H1 (cell line): Measurements from ENCODE around the gene AGAP1. TPM values are rescaled to one million over a fixed set of nuclear protein-coding genes. Genes with fewer than 3 reads are reported as not detected.

Source experiments
- CTCF ChIA-PET: fragments of 300-600 bp; sonication (Branson Sonifier 250); formaldehyde crosslinking; loops from one replicate; lab custom pipeline; 2021; ENCODE audit not compliant: partially characterized antibody; lab: Charles Lee
- POLR2A ChIA-PET: fragments of 300-600 bp; sonication (Branson Sonifier 250); formaldehyde crosslinking; loops from one replicate; lab custom pipeline; 2021; ENCODE audit warnings: inconsistent platforms; ENCODE audit not compliant: partially characterized antibody; lab: Charles Lee
- DNase-seq, 2 experiments: peaks; one replicate each; pipeline versions ENCODE4 v3.0.0 to v3.0.0-alpha.2; 2010 to 2022; ENCODE audit warnings: low spot score in 2 of 2, low read depth in 1 of 2, mixed read lengths in 1 of 2
- FAIRE-seq: peaks from 2 replicates; lab custom pipeline; 2011; peaks lifted over from hg19 to GRCh38; lab: Jason Lieb, UNC
- H2AFZ ChIP-seq: 2 replicates; pipeline ENCODE4 v1.8.1; 2012; ENCODE audit warnings: low read length, inconsistent platforms
- H2AK5ac ChIP-seq: 2 replicates; pipeline ENCODE4 v1.6.1; 2013; ENCODE audit warnings: low read depth, low read length
- H2BK120ac ChIP-seq: replicated peaks from 2 replicates; pipeline ENCODE3; 2013; ENCODE audit warnings: low read depth, low read length, inconsistent platforms
- H2BK12ac ChIP-seq: 2 replicates; pipeline ENCODE4 v1.6.1; 2013; ENCODE audit warnings: low read depth, low read length
- H2BK15ac ChIP-seq: 2 replicates; pipeline ENCODE4 v1.6.1; 2013; ENCODE audit warnings: low read length
- H2BK20ac ChIP-seq: 2 replicates; pipeline ENCODE4 v1.6.1; 2013; ENCODE audit warnings: low read length
- H2BK5ac ChIP-seq: 2 replicates; pipeline ENCODE4 v1.6.1; 2013; ENCODE audit warnings: low read depth, low read length
- H3K14ac ChIP-seq: 2 replicates; pipeline ENCODE4 v1.6.1; 2013; ENCODE audit warnings: inconsistent platforms; ENCODE audit not compliant: insufficient read length
- H3K18ac ChIP-seq: 2 replicates; pipeline ENCODE4 v1.6.1; 2013; ENCODE audit warnings: low read length; ENCODE audit errors: extremely low read depth
- H3K23ac ChIP-seq: 2 replicates; pipeline ENCODE4 v1.6.1; 2013; ENCODE audit warnings: inconsistent platforms; ENCODE audit not compliant: insufficient read length
- H3K23me2 ChIP-seq: 2 replicates; pipeline ENCODE4 v1.6.1; 2013; ENCODE audit warnings: low read depth, low read length
- H3K27ac ChIP-seq: 2 replicates; pipeline ENCODE4 v1.6.1; 2011; ENCODE audit warnings: low read depth, low read length, inconsistent platforms
- H3K27me3 ChIP-seq, 4 experiments: replicated peaks in 1 of 4; 1 replicate in 1 of 4; 2 replicates in 3 of 4; pipeline versions ENCODE4 v1.6.1 to v1.8.1; 2011 to 2013; ENCODE audit warnings: low read length in 3 of 4, mild to moderate bottlenecking in 3 of 4, inconsistent platforms in 2 of 4, mixed read lengths in 2 of 4, moderate library complexity in 1 of 4; ENCODE audit not compliant: control insufficient read depth in 3 of 4, insufficient read depth in 3 of 4; ENCODE audit errors: extremely low read depth in 1 of 4
- H3K36me3 ChIP-seq, 4 experiments: 2 replicates each; pipeline versions ENCODE4 v1.6.1 to v1.8.1; 2011 to 2013; ENCODE audit warnings: mild to moderate bottlenecking in 4 of 4, low read length in 3 of 4, moderate library complexity in 2 of 4, control low read depth in 1 of 4, inconsistent platforms in 1 of 4; ENCODE audit not compliant: insufficient read depth in 4 of 4, control insufficient read depth in 2 of 4
- H3K4ac ChIP-seq: replicated peaks from 2 replicates; pipeline ENCODE3; 2013; ENCODE audit warnings: low read length, low read depth, mixed read lengths, inconsistent platforms; ENCODE audit not compliant: insufficient read length
- H3K4me1 ChIP-seq, 4 experiments: replicated peaks in 1 of 4; 1 replicate in 1 of 4; 2 replicates in 3 of 4; pipeline versions ENCODE4 v1.6.1 to v1.8.1; 2011 to 2013; ENCODE audit warnings: low read length in 3 of 4, inconsistent platforms in 2 of 4, mixed read lengths in 1 of 4; ENCODE audit not compliant: insufficient read depth in 4 of 4, control insufficient read depth in 3 of 4
- H3K4me2 ChIP-seq, 2 experiments: 2 replicates each; pipeline versions ENCODE4 v1.6.1 to v1.8.1; 2011 to 2013; ENCODE audit warnings: low read depth in 2 of 2, low read length in 2 of 2, control low read depth in 1 of 2, inconsistent platforms in 1 of 2, mild to moderate bottlenecking in 1 of 2; ENCODE audit not compliant: insufficient read depth in 1 of 2
- H3K4me3 ChIP-seq, 4 experiments: fragments of 200-600, 300-600 bp in 1 of 4; sonication (generic), shearing (Covaris generic), sonication (Bioruptor Twin) in 1 of 4; 2 replicates each; pipeline versions ENCODE4 v1.5.1 to v1.8.1; 2011 to 2016; ENCODE audit warnings: low read length in 4 of 4, low read depth in 3 of 4, control low read depth in 2 of 4, inconsistent platforms in 2 of 4, mild to moderate bottlenecking in 2 of 4, mixed read lengths in 1 of 4, moderate library complexity in 1 of 4; ENCODE audit not compliant: insufficient read depth in 2 of 4; ENCODE audit errors: extremely low read depth in 1 of 4
- H3K56ac ChIP-seq: replicated peaks from 2 replicates; pipeline ENCODE3; 2013; ENCODE audit warnings: low read depth, mild to moderate bottlenecking, mixed read lengths, low read length, inconsistent platforms; ENCODE audit not compliant: insufficient read length
- H3K79me1 ChIP-seq: 2 replicates; pipeline ENCODE4 v1.6.1; 2013; ENCODE audit warnings: low read depth, low read length, control low read depth
- H3K79me2 ChIP-seq, 2 experiments: 2 replicates each; pipeline versions ENCODE4 v1.6.1 to v1.8.1; 2012 to 2013; ENCODE audit warnings: low read length in 2 of 2, mild to moderate bottlenecking in 2 of 2, inconsistent platforms in 1 of 2; ENCODE audit not compliant: insufficient read depth in 2 of 2, control insufficient read depth in 1 of 2
- H3K9ac ChIP-seq, 4 experiments: replicated peaks in 1 of 4; 1 replicate in 1 of 4; 2 replicates in 3 of 4; pipeline versions ENCODE4 v1.6.1 to v1.8.1; 2011 to 2013; ENCODE audit warnings: low read depth in 3 of 4, low read length in 3 of 4, control low read depth in 2 of 4, mild to moderate bottlenecking in 2 of 4, moderate library complexity in 2 of 4, inconsistent platforms in 1 of 4; ENCODE audit errors: extremely low read depth in 1 of 4
- H3K9me3 ChIP-seq, 2 experiments: 2 replicates each; pipeline versions ENCODE4 v1.6.1 to v1.8.1; 2012 to 2013; ENCODE audit warnings: mild to moderate bottlenecking in 2 of 2, moderate library complexity in 2 of 2, control low read depth in 1 of 2, inconsistent platforms in 1 of 2, low read depth in 1 of 2, low read length in 1 of 2, mixed read lengths in 1 of 2; ENCODE audit not compliant: insufficient read depth in 2 of 2
- H4K20me1 ChIP-seq, 2 experiments: replicated peaks in 1 of 2; 2 replicates each; pipeline versions ENCODE3 to v1.8.1; 2011 to 2013; ENCODE audit warnings: inconsistent platforms in 2 of 2, low read length in 2 of 2, mild to moderate bottlenecking in 1 of 2; ENCODE audit not compliant: insufficient read depth in 2 of 2, control insufficient read depth in 1 of 2
- H4K5ac ChIP-seq: 2 replicates; pipeline ENCODE4 v1.6.1; 2013; ENCODE audit warnings: low read length, low read depth, mixed read lengths, inconsistent platforms; ENCODE audit not compliant: insufficient read length
- H4K8ac ChIP-seq: 2 replicates; pipeline ENCODE4 v1.8.0; 2013; ENCODE audit warnings: mild to moderate bottlenecking, moderate library complexity, low read length, inconsistent platforms; ENCODE audit not compliant: insufficient read depth; ENCODE audit errors: extremely low read depth
- H4K91ac ChIP-seq: replicated peaks from 2 replicates; pipeline ENCODE3; 2013; ENCODE audit warnings: low read length, mixed read lengths, inconsistent platforms; ENCODE audit not compliant: insufficient read length
- CEBPB ChIP-seq: IDR thresholded peaks from 2 replicates; pipeline ENCODE4 v1.6.1; 2012; ENCODE audit warnings: low read depth, low read length
- JUN ChIP-seq: IDR thresholded peaks from 2 replicates; pipeline ENCODE4 v1.6.1; 2011; ENCODE audit warnings: low read depth, mild to moderate bottlenecking, improper control_type of control experiment, low read length
- KDM5A ChIP-seq: fragments of 200-600 bp; IDR thresholded peaks from 2 replicates; pipeline ENCODE4 v1.7.1; 2012; ENCODE audit warnings: mild to moderate bottlenecking, low read length, inconsistent platforms, mixed read lengths
- POLR2AphosphoS5 ChIP-seq: IDR thresholded peaks from 2 replicates; pipeline ENCODE4 v1.6.1; 2011; ENCODE audit warnings: low read depth, low read length
- POU5F1 ChIP-seq: IDR thresholded peaks from 2 replicates; pipeline ENCODE4 v1.6.1; 2011; ENCODE audit warnings: low read depth, mild to moderate bottlenecking, low read length, moderate library complexity
- RNF2 ChIP-seq: fragments of 200-900, 300-1000 bp; sonication (generic); IDR thresholded peaks from 2 replicates; pipeline ENCODE4 v1.7.1; 2016; ENCODE audit warnings: borderline replicate concordance, low read depth, mild to moderate bottlenecking, antibody characterized with exemption, low read length; ENCODE audit not compliant: poor library complexity, severe bottlenecking; ENCODE audit errors: missing control alignments
- RXRA ChIP-seq: IDR thresholded peaks from 2 replicates; pipeline ENCODE4 v1.6.1; 2011; ENCODE audit warnings: low read depth, mild to moderate bottlenecking, low read length, moderate library complexity; ENCODE audit not compliant: insufficient read depth
- SIRT6 ChIP-seq: IDR thresholded peaks from one replicate; pipeline ENCODE4 v1.7.1; 2012; ENCODE audit warnings: low read length, inconsistent platforms
- WGBS, 2 experiments: shearing (Covaris generic) in 1 of 2; methylation state at CpG; one replicate each; pipeline versions ENCODE4 v1.1.6 to v1.1.7; 2013 to 2015; ENCODE audit warnings: low lambda C conversion rate in 2 of 2, mixed read lengths in 2 of 2, inconsistent platforms in 1 of 2, low coverage in 1 of 2, missing lambda C conversion rate in 1 of 2; ENCODE audit not compliant: insufficient replicate concordance in 2 of 2, insufficient coverage in 1 of 2, insufficient read length in 1 of 2; ENCODE audit errors: extremely low coverage in 1 of 2, missing lambda C conversion rate in 1 of 2; 5-methylcytosine and 5-hydroxymethylcytosine counted together
- polyA plus RNA-seq, 7 experiments: library from polyadenylated mRNA; depleted of rRNA in 3 of 7; stranded (reverse) in 5 of 7; unstranded in 2 of 7; fragments of >200 nt in 5 of 7; fragments of 200-250 nt in 2 of 7; gene quantifications; 1 replicate in 5 of 7; 2 replicates in 1 of 7; 4 replicates in 1 of 7; pipeline versions ENCODE4 v1.2.1 to v1.2.3, GENCODE V29; 2011 to 2013; ENCODE audit warnings: missing spikeins in 2 of 7, mixed read lengths in 2 of 7
- total RNA-seq: library from RNA; stranded (reverse); fragmentation: NEBNext Ultra II Directional; extraction: Animal tissue kit (Norgen Biotek cat#: 25700); gene quantifications from 2 replicates; pipeline ENCODE4 v1.2.1, GENCODE V29; 2021
- TF ChIP-seq, protein P1 (sequence below): IDR thresholded peaks from 2 replicates; pipeline ENCODE4 v1.6.1; 2011; ENCODE audit warnings: low read depth, mild to moderate bottlenecking, low read length; ENCODE audit not compliant: insufficient read depth
- TF ChIP-seq, protein P2 (sequence below): IDR thresholded peaks from 2 replicates; pipeline ENCODE4 v1.6.1; 2012; ENCODE audit warnings: low read length, inconsistent platforms
- TF ChIP-seq, protein P3 (sequence below): IDR thresholded peaks from 2 replicates; pipeline ENCODE4 v1.6.1; 2012; ENCODE audit warnings: inconsistent platforms

Gene AGAP1
- total and polyA plus RNA-seq, 2 of the 8 experiments (the other 6 are each of a cell fraction or from before 2014, with no cell fraction given), result 18.1 to 39.4 TPM

DNA sequence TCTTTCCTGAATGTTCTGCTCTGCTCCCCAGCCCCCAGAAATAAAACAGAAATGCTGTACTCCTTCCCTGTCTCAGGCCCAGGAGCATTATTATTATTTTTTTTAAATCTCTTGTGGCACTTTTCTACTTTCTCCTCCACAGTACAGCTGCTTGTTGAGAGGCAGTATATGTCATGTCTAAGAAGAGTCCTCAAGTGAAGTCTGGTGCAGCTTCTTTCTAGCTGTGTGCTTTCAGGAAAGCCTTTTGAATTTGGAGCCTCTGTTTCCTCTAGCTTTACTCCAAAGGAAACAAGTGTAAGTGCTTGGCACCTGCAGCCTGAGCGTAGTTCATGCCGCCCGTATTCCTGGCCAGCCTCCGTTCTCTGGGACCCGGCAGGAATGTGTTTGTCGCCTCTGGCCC is 22.4 kb downstream of the AGAP1 start:
- DNase-seq (no peak), FAIRE-seq (no peak)
- H3K27ac ChIP-seq, result no peak overlapping the region
- H2AFZ ChIP-seq, result no peak overlapping the region
- no peak overlapping the region for H3K4ac ChIP-seq
- H2BK5ac ChIP-seq, result no peak overlapping the region
- no peak overlapping the region for H3K56ac ChIP-seq
- no peak overlapping the region for H3K4me2 ChIP-seq
- POLR2A ChIA-PET, result interaction anchor here (0.9 to 1.3 kb wide), 2 partner anchors 16 to 18 kb away, joined by 3 to 4 read pairs; no protein-coding TSS in a partner anchor
- no peak overlapping the region for H3K23ac ChIP-seq
- H3K9me3 ChIP-seq, result peaks cover 0 to 4% of the 10 kb centered on the region in 2 experiments; a peak in 1 of 4 replicates
- no peak overlapping the region for H3K4me3 ChIP-seq
- peaks cover 19% of the 10 kb centered on the region for H3K79me1 ChIP-seq
- no peaks in the 10 kb centered on the region; a peak in 1 of 7 replicates for H3K27me3 ChIP-seq
- H3K18ac ChIP-seq, result no peak overlapping the region
- H4K91ac ChIP-seq, result no peak overlapping the region
- H2BK120ac ChIP-seq, result no peak overlapping the region
- H2BK12ac ChIP-seq, result no peak overlapping the region
- no peak overlapping the region for H4K5ac ChIP-seq
- peaks cover 14 to 96% of the 10 kb centered on the region in 2 experiments for H3K79me2 ChIP-seq
- no peak overlapping the region for H4K8ac ChIP-seq
- peaks cover under 1 to 13% (median 6%) of the 10 kb centered on the region in 4 experiments for H3K4me1 ChIP-seq
- peaks cover 3 to 19% of the 10 kb centered on the region in 2 experiments for H4K20me1 ChIP-seq
- H2BK15ac ChIP-seq, result no peak overlapping the region
- no peak overlapping the region for H2AK5ac ChIP-seq
- TF ChIP-seq KDM5A, result no peak
- TF ChIP-seq, protein P1, sequence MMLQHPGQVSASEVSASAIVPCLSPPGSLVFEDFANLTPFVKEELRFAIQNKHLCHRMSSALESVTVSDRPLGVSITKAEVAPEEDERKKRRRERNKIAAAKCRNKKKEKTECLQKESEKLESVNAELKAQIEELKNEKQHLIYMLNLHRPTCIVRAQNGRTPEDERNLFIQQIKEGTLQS, result no peak
- no peak for TF ChIP-seq CEBPB
- TF ChIP-seq, protein P2, sequence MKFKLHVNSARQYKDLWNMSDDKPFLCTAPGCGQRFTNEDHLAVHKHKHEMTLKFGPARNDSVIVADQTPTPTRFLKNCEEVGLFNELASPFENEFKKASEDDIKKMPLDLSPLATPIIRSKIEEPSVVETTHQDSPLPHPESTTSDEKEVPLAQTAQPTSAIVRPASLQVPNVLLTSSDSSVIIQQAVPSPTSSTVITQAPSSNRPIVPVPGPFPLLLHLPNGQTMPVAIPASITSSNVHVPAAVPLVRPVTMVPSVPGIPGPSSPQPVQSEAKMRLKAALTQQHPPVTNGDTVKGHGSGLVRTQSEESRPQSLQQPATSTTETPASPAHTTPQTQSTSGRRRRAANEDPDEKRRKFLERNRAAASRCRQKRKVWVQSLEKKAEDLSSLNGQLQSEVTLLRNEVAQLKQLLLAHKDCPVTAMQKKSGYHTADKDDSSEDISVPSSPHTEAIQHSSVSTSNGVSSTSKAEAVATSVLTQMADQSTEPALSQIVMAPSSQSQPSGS, result no peak
- TF ChIP-seq POU5F1, result no peak
- TF ChIP-seq RXRA, result no peak
- TF ChIP-seq RNF2, result no peak
- TF ChIP-seq POLR2AphosphoS5, result no peak
- TF ChIP-seq JUN, result no peak
- TF ChIP-seq, protein P3, sequence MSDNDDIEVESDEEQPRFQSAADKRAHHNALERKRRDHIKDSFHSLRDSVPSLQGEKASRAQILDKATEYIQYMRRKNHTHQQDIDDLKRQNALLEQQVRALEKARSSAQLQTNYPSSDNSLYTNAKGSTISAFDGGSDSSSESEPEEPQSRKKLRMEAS, result no peak
- no peak for TF ChIP-seq SIRT6
- H3K9ac ChIP-seq, result no peak overlapping the region
- H3K23me2 ChIP-seq, result peaks cover 5% of the 10 kb centered on the region; the same call in 1 of the 2 replicates
- no peak overlapping the region for H2BK20ac ChIP-seq
- WGBS, 2 experiments, result 94% methylated on average over 6 of the region's 6 CpGs; no CpG with 5 or more reads in 1 of the 2 experiments
- H3K36me3 ChIP-seq, result 0 out of 8 replicates have a peak, but pooled peaks cover 0 to 3% (median 0%) of the 10 kb centered on the region in 4 experiments
- H3K14ac ChIP-seq, result no peak overlapping the region
- CTCF ChIA-PET, result interaction anchor here (1.2 to 10.1 kb wide), 4 partner anchors 14 to 380 kb away, joined by 3 to 83 read pairs (median 4); no protein-coding TSS in a partner anchor
